ENCODE measurements around the gene TSSK2. TPM values are rescaled to one million over a fixed set of nuclear protein-coding genes. Genes with fewer than 3 reads are reported as not detected.

TSSK2 gene
- total and polyA plus RNA-seq, 2 donors (not counting 3 experiments of a cell fraction or from before 2014, with no cell fraction given) = not detected

- dilution Hi-C loops (cut with MboI; ENCODE audit: extremely low pct_ligation_motif_present, low sequenced_read_pairs) = no loop called here
- Histone ChIP-seq H2AFZ (ENCODE audit: low read depth, low read length) (no peak overlapping the region), H3K9me3 (replicated peaks; ENCODE audit: control insufficient read depth, insufficient read depth, low read length) (no peaks in the 10 kb centered on the region), H3K27me3 (ENCODE audit: control insufficient read depth in 2 of 2, insufficient read depth in 2 of 2, low read length in 2 of 2) (peaks cover 22 to 26% of the 10 kb centered on the region in 2 experiments), H4K20me1 (replicated peaks; ENCODE audit: control insufficient read depth, extremely low read depth, insufficient read depth, low read length) (no peaks in the 10 kb centered on the region), H3K9ac (replicated peaks; ENCODE audit: extremely low read depth, insufficient read depth, low read length) (no peak overlapping the region), H3K36me3 (ENCODE audit: control insufficient read depth in 2 of 2, extremely low read depth in 1 of 2, insufficient read depth in 2 of 2, low read length in 2 of 2) (no peaks in the 10 kb centered on the region), H3K4me2 (ENCODE audit: insufficient read depth, low read length) (no peak overlapping the region), H3K4me1 (ENCODE audit: control insufficient read depth, extremely low read depth, insufficient read depth, low read length) (peaks cover 7% of the 10 kb centered on the region), H3K9me1 (replicated peaks; ENCODE audit: control insufficient read depth, extremely low read depth, insufficient read depth, low read length) (no peaks in the 10 kb centered on the region), H3K27ac (ENCODE audit: insufficient read depth, low read depth, low read length) (no peak overlapping the region), H3K4me3 (replicated peaks in 1 of 3; ENCODE audit: insufficient read depth in 1 of 3, low read depth in 1 of 3, low read length in 3 of 3) (no peak overlapping the region), H3K79me2 (ENCODE audit: control insufficient read depth, insufficient read depth, low read length) (peaks cover 8% of the 10 kb centered on the region)
- CTCF ChIA-PET = interaction anchor here (1.1 kb wide), 1 partner anchor 12 kb away, joined by 5 read pairs; no protein-coding TSS in a partner anchor
- DNase-seq (ENCODE audit: low read depth, low spot score) (no peak), FAIRE-seq (no peak)
- no TSS peak for BruUV-seq (replicated peaks)
- no peak for TF ChIP-seq FOS (IDR thresholded peaks at IDR 0.05; ENCODE audit: borderline replicate concordance, insufficient read depth, low read length)
- no peak for TF ChIP-seq GATA2 (IDR thresholded peaks at IDR 0.05; ENCODE audit: insufficient read depth, insufficient read length, low read depth, low read length)
- no peak for TF ChIP-seq POLR2A (IDR thresholded peaks at IDR 0.05; ENCODE audit: low read depth, low read length)
- POLR2A ChIA-PET = no interaction called here
- intact Hi-C loops (cut with micrococcal nuclease) = no loop called here
Observed at GRCh38 chr22:19167106-19167869, 36.2 kb downstream of the TSSK2 start.

- ChIA-PET POLR2A (interaction anchor here (0.5 to 0.8 kb wide), 2 partner anchors 10 to 493 kb away, joined by 5 read pairs; no protein-coding TSS in a partner anchor), CTCF (interaction anchor here (1.2 kb wide), 1 partner anchor 10 kb away, joined by 3 read pairs; no protein-coding TSS in a partner anchor)
- no peaks in the 10 kb centered on the region for H4K20me1 ChIP-seq (replicated peaks; ENCODE audit: control insufficient read depth, extremely low read depth, insufficient read depth, low read length)
- BruUV-seq (replicated peaks) = no TSS peak
- H3K27ac ChIP-seq (ENCODE audit: insufficient read depth, low read depth, low read length) = no peak overlapping the region
- H3K9me3 ChIP-seq (replicated peaks; ENCODE audit: control insufficient read depth, insufficient read depth, low read length) = no peaks in the 10 kb centered on the region
- intact Hi-C loops (cut with micrococcal nuclease) (no loop called here), dilution Hi-C loops (cut with MboI; ENCODE audit: extremely low pct_ligation_motif_present, low sequenced_read_pairs) (no loop called here)
- peaks cover 22 to 24% of the 10 kb centered on the region in 2 experiments for H3K27me3 ChIP-seq (ENCODE audit: control insufficient read depth in 2 of 2, insufficient read depth in 2 of 2, low read length in 2 of 2)
- no peak for TF ChIP-seq CTCF (IDR thresholded peaks at IDR 0.05; ENCODE audit: extremely low read depth in 1 of 2, insufficient read depth in 1 of 2, low read depth in 1 of 2, low read length in 2 of 2)
- no peak for TF ChIP-seq EZH2 (IDR thresholded peaks at IDR 0.05; ENCODE audit: borderline replicate concordance, low read depth, low read length, severe bottlenecking)
- TF ChIP-seq FOS (IDR thresholded peaks at IDR 0.05; ENCODE audit: borderline replicate concordance, insufficient read depth, low read length) = no peak
- no peak for TF ChIP-seq GATA2 (IDR thresholded peaks at IDR 0.05; ENCODE audit: insufficient read depth, insufficient read length, low read depth, low read length)
- TF ChIP-seq MYC (IDR thresholded peaks at IDR 0.05; ENCODE audit: low read depth, low read length) = no peak
- no peak for TF ChIP-seq JUN (IDR thresholded peaks at IDR 0.05; ENCODE audit: borderline replicate concordance, insufficient read depth, insufficient read length, low read depth)
- no peak for TF ChIP-seq POLR2AphosphoS5 (IDR thresholded peaks at IDR 0.05; ENCODE audit: insufficient read depth, low read depth, low read length)
- no peak for TF ChIP-seq POLR2A (IDR thresholded peaks at IDR 0.05; ENCODE audit: low read depth, low read length)
- TF ChIP-seq MAX (IDR thresholded peaks at IDR 0.05; ENCODE audit: insufficient read depth, insufficient read length) = no peak
- DNase-seq (ENCODE audit: low read depth, low spot score) = no peak
- peaks cover 17% of the 10 kb centered on the region for H3K4me1 ChIP-seq (ENCODE audit: control insufficient read depth, extremely low read depth, insufficient read depth, low read length)
- H3K9me1 ChIP-seq (replicated peaks; ENCODE audit: control insufficient read depth, extremely low read depth, insufficient read depth, low read length) = no peaks in the 10 kb centered on the region
- no peak overlapping the region for H3K4me3 ChIP-seq (replicated peaks in 1 of 3; ENCODE audit: insufficient read depth in 1 of 3, low read depth in 1 of 3, low read length in 3 of 3)
- H3K36me3 ChIP-seq (ENCODE audit: control insufficient read depth in 2 of 2, extremely low read depth in 1 of 2, insufficient read depth in 2 of 2, low read length in 2 of 2) = no peaks in the 10 kb centered on the region
- H3K9ac ChIP-seq (replicated peaks; ENCODE audit: extremely low read depth, insufficient read depth, low read length) = no peak overlapping the region
- no peak overlapping the region for H2AFZ ChIP-seq (ENCODE audit: low read depth, low read length)
- FAIRE-seq = no peak
- peaks cover 18% of the 10 kb centered on the region for H3K79me2 ChIP-seq (ENCODE audit: control insufficient read depth, insufficient read depth, low read length)
- H3K4me2 ChIP-seq (ENCODE audit: insufficient read depth, low read length) = no peak overlapping the region
Observed at GRCh38 chr22:19168088-19168890, 37.2 kb downstream of the TSSK2 start.
